ENCODE measurements around the gene ITPK1.

Gene ITPK1

DNA sequence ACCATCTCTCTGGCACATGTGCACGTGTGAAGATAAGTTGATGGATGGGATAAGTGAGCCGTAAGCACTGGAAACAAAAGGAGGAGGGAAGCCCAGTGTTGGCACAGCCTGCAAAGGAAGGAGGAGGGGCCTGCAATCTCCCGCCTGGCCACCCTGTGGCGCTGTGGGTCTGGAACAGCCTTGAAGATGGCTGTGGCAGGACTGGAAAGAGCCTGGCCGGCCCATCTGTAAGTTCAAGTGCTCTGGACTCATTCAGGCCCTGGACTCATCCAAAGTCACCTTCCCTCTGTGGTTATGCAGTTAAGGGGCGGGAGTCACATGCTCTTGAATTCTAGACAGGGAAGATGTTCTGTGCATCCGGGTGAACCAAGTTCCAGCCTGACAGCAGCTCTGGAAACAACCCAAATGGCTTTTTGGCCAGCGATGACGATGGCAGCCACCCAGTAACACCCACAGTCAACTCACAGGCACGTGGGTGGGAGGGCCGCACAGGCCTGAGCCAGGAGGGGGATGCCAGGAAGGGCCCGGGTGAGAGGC is 142.4 kb downstream of the ITPK1 start:
- DNase-seq (ENCODE audit: low read depth in 1 of 2, low spot score in 1 of 2), result no peak

- no peak for DNase-seq (ENCODE audit: low read depth in 1 of 2, low spot score in 1 of 2)
Observed at GRCh38 chr14:92971601-92972180, 144.0 kb downstream of the ITPK1 start.

DNA sequence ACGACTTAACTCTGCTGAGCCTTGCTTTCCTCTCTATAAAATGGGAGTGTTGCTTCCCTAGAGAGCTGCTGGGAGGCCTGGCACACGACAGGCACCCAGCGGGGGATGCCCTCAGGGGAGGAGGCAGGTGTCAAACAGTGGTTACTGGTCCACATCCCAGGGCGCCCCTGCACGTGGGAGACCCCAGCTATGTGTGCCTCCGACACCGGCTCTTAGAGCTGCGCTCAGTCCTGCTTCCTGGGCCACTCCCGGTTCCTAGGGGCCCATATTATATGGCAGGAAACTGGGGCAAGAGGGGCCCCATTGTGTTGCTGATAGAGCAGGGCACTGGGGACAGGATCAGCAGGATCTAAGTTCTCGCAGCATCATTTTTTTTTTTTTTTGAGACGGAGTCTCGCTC is 145.5 kb downstream of the ITPK1 start:
- no peak for DNase-seq (ENCODE audit: low read depth in 1 of 2, low spot score in 1 of 2)

DNA sequence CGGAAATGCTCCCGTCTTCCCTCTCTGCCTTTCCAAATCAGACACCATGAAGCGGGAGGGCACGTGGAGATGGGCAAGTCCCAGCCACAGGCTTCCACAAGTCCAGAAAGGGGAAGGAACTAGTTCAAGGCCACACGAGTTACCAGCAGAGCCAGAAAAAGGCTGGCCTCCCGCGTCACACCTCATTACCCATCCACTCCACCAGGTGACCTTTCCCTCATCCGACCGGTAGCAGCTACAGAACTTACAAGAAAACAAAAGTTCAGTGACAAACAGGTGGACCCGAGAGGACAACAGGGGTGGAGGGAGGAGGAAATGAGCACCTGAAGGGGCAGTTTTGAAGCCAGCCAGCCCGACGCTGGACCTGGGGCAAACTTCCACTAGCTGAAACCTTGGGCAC is 145.9 kb downstream of the ITPK1 start:
- no peak for DNase-seq (ENCODE audit: low read depth in 1 of 2, low spot score in 1 of 2)

DNA sequence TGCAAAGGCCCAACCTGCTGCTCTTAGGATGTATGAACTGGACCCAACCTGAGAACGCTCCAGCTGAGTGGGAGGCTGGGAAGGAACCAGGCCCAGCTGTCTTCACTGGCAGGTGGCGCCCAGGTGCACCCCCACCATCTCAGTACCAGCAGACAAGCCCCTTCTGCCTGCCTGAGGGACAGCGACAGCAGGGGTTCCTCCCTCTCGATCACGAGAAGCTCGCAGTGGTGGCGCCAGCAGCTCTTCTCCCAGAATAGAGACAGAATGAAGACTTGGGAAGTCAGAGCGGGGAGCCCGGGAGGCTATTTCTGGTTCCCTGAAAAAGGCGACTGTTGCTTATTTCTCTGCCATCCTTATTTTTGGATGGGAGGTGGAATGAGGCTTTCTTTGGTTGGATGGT is 146.3 kb downstream of the ITPK1 start:
- no peak for DNase-seq (ENCODE audit: low read depth in 1 of 2, low spot score in 1 of 2)

DNA sequence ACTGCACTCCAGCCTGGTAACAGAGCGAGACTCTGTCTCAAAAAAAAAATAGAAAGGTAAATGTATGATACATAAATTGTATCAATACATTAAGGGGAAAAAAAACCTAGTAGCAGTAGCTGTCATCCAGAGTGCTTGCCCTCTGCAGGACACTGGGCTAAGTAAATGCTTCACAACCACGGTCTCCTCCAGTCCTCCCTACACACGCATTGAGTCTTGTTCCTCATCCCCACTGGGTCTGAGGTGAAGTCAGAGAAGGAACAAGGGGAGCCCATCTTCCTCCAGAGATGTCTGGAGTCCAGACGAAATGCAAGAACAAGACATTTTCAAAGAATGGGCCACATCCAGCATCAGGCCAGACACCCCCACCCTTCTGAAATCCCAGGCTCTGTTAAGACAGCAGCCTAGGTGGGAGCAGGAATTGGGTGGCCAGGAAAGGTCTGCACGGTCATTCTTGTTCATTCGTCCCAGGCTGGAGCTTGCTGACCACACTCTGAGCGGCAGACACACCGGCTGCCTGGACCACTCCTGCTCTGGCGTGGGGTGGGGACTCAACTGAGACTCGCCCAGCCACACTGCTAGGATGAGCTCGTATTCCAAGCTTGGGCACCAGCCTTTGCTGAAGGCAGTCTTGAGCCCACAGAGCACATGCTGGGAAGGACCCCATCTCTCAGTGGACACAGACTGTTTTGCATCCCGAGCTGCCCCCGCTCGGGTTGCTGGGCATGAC is 147.3 kb downstream of the ITPK1 start:
- DNase-seq (ENCODE audit: low read depth in 1 of 2, low spot score in 1 of 2), result no peak

DNA sequence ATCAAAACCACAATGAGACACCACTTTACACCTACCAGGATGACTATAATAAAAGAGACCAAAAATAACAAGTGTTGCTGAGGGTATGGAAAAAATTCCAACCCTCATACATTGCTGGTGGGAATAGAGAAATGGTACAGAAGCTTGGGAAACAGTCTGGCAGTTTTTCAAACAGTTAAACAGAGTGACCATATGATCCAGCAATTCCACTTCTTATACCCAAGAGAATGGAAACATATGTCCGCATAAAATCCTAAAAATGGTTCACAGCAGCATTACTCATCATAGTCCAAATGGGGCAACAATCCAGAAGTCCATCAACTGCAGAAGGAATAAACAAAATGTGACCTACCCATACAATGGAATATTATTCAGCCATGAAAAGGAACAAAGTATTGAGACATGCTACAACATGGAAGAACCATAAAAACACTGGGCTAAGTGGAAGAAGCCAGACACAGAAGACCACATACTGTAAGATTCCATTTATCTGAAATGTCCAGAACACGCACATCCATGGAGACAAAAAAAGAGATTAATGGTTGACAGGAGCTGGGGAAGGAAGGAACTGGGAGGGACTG is 148.3 kb downstream of the ITPK1 start:
- no peak for DNase-seq (ENCODE audit: low read depth in 1 of 2, low spot score in 1 of 2)

- no peak for DNase-seq (ENCODE audit: low read depth in 1 of 2, low spot score in 1 of 2)
Observed at GRCh38 chr14:92965281-92965680, 150.4 kb downstream of the ITPK1 start.

- no peak for DNase-seq (ENCODE audit: low read depth in 1 of 2, low spot score in 1 of 2)
Observed at GRCh38 chr14:92964124-92965109, 151.3 kb downstream of the ITPK1 start.

DNA sequence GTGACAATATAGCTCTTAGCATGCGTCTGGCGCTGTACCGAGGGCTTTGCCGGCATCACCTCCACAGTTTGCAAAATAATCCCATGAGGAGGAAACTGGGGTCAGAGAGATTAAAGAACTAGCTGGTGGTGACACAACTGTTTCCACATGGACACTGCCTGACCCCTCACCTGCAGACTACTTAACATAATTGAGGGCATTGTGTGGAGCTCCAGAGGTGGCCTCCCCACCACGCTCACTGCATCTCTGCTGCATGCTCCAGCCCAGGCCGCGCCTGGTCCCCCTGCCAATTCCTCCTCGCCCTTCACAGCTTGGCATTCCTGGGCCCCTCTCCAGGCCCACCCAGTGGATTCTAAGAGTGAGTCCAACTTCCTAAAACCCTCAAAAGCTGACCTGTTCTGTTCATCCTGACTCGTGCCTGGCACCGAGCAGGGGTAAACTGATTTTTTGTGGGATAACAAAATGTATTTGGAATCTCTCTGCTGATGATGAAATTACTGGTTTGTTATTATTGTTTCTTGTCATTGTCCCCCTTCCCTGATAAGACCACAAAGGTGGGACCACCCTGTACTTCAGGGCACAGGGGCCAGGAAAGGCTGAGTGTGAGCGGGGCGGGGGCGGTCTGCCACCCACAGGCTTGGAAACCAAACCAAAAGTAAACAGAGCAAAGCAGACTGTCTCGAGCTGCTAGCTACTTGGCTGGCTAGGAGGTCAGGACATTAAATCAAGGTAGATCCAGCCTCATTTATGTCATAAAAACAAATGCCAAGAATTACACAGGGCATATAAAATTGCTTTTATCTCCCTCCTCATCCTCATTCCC is 152.2 kb downstream of the ITPK1 start:
- DNase-seq (ENCODE audit: low read depth in 1 of 2, low spot score in 1 of 2), result no peak

DNA sequence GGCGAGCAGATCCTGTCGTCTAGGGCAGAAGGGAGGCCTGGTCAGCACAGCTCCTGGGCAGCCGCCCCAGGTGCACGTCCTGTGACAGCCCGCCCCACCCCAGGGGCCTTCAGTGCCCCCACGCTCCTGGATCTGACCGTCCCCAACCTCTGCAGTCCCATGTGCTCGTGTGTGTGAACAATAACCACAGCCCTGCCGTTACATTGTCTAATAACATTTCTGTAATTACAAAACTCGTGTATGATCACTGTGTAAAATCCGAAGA is 153.0 kb downstream of the ITPK1 start:
- no peak for DNase-seq (ENCODE audit: low read depth in 1 of 2, low spot score in 1 of 2)

DNA sequence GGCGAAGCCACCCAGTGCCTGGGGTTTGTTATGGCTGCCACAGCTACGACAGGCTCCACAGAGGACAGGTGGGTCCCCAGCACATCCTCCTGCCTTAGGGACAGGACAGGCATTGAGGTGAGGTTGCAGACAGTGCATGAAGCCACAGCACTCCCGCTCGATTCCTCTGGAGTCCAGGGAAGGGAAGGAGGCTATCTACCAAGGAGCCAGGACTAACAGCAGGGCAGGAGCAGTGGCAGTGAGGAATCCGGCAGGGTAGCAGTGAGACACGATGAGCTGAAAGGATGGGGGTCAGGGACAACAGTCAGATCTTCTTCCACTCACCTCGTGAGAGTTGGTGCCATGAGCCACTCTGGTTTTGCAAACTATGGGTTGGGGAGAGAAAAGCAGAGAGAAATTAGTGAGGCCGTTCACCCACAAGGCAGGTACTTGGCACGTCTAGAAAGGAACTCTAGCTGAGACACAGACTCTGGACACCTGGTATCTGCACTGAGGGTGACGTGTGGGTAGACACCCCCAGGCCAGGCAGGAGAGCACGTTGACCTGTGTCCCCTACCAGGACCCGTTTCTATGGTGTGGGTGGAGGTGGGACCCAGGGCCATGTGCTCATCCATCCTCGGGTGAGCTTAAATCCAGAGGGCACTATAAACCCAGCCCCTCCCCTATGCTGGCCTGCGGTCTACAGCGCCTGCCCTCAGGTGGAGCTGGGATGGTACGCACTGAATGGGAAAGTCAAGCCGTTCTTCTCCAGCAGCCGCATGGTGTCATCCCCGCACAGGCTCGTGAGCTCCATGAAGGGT is 153.5 kb downstream of the ITPK1 start:
- no peak for DNase-seq (ENCODE audit: low read depth in 1 of 2, low spot score in 1 of 2)

DNA sequence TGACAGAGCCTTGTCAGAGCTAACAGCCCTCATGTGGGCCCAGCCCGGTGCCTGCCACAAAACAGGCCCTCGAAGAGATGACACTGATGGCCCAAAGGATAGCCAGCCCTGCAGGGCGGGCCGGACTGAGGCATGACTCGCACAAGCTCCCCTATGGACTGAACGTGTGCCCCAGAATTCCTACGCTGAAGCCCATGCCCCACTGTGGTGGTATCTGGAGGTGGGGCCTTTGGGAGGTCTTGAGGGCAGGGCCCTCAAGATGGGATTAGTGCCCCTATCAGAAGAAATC is 154.2 kb downstream of the ITPK1 start:
- no peak for DNase-seq (ENCODE audit: low read depth in 1 of 2, low spot score in 1 of 2)

DNA sequence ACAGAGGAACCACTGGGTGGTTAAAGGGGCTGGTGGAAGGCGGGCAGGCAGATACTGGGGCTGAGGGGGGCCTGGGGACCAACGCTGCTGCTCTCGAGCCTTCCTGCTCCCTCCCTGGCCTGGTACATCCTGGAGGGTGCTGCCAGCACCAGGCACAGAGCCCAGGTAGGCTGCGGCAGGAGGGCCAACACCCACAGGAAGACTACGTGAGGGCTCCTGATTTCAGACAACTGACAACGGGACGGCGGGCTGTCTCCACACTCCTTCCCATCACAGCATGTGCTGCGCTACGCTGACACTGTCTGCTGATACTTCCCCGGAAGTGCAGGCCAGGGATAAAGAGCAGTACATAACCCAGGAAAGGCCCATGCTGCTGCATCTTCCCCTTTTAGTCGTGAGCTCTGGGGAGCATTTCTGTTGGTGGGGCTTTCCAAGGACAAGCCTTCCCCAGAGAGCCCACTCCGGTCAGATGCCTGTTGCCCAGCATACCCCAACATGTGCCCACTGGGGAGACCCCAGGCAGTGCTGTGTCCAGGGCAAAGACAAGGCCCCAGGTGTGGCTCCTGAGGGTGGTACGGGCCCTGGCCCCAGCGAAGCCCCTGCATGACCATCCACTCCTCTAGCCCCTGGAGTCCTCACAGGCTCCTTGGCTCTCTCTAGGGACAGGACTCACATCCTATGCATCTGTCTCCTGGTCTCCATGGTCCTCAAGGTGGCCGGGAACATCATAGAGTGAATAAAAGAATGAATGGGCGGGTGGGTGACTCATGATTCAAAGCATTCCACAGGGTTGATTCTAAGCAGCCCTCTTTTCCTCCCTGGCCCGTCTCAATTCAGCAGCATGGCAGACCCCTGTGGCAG is 154.8 kb downstream of the ITPK1 start:
- DNase-seq (ENCODE audit: low read depth in 1 of 2, low spot score in 1 of 2), result no peak

DNA sequence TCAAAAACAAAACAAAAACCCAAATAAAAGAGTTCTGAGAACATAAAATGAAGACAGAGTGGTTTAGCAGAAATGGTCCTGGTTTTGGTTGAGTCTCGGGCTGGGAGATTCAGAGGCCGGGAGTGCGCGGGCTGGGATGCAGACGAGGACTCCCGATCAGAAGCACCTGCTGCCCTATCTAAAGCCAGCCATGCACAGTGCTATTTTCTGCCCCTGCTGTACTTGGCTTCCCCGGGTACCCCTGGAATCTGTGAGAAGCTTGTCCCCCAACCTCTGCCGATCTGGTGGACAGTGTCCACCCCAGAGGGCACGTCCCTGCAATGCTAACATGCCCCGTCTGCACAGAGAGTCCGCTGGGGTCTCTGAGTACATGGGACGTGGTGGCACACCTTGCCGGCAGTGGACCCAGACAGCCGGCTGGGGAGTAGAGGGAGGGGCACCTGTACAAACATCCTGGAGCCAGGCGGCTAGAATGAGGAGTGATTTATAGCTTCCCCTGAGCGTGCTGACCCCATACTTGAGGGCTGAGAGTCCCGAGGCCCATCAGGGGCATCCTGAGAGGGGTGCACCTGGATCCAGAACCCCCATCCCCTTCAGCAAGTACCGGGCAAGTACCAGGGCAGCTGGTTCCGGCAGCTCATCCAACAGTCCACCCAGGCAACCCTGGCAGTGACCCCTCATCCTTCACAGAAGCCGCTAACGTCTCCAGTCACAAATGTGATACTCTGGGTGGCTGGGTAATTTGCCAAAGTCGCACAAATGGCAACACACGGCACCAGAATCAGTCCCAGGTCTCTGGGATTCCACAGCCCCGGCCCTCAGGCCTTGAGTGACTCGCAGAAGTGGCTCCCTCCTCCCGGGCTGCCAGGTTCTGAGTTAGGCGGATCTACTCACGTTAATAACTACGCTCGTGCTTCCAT is 155.7 kb downstream of the ITPK1 start:
- DNase-seq (ENCODE audit: low read depth in 1 of 2, low spot score in 1 of 2), result no peak

GRCh38 chr14:92959189-92959531 is 156.6 kb downstream of the ITPK1 start:
- no peak for DNase-seq (ENCODE audit: low read depth in 1 of 2, low spot score in 1 of 2)

GRCh38 chr14:92958373-92959188 is 157.1 kb downstream of the ITPK1 start:
- no peak for DNase-seq (ENCODE audit: low read depth in 1 of 2, low spot score in 1 of 2)

Data from activated CD4-positive, alpha-beta T cell treated with anti-CD3 and anti-CD28 coated beads, Interleukin-2, amount 50 U/mL, for 24 hours (primary cell).